ENCODE data around the gene NELL1. TPM values are rescaled to one million over a fixed set of nuclear protein-coding genes. Genes with fewer than 3 reads are reported as not detected.

NELL1 gene
- total and polyA plus RNA-seq, 12 donors: 0.11 to 0.39 (median 0.24) TPM; not detected in 9

GRCh38 chr11:21121991-21122390, 452.6 kb downstream of the NELL1 start:
- no peak for DNase-seq
- 91 to 97% (median 93%) methylated on average over 1 of the region's 1 CpG for WGBS, 4 donors
- no peaks in the 10 kb centered on the region for H3K27me3 ChIP-seq
- H3K36me3 ChIP-seq (replicated peaks in 1 of 2): no peaks in the 10 kb centered on the region
- H3K4me3 ChIP-seq: no peak overlapping the region
- no peaks in the 10 kb centered on the region for H3K9me3 ChIP-seq (replicated peaks in 1 of 3)
- intact Hi-C loops (cut with DNase I): no loop called here
- no peaks in the 10 kb centered on the region for H3K4me1 ChIP-seq (replicated peaks in 1 of 2)
- TF ChIP-seq POLR2A (IDR thresholded peaks at IDR 0.05) (no peak), CTCF (IDR thresholded peaks at IDR 0.05) (no peak)
- no peak overlapping the region for H3K27ac ChIP-seq

GRCh38 chr11:21122523-21122922, 453.1 kb downstream of the NELL1 start:
- intact Hi-C loops (cut with DNase I): no loop called here
- H3K9me3 ChIP-seq (replicated peaks in 1 of 3): no peaks in the 10 kb centered on the region
- H3K4me3 ChIP-seq: no peak overlapping the region
- no peaks in the 10 kb centered on the region for H3K4me1 ChIP-seq (replicated peaks in 1 of 2)
- no peaks in the 10 kb centered on the region for H3K27me3 ChIP-seq
- TF ChIP-seq POLR2A (IDR thresholded peaks at IDR 0.05) (no peak), CTCF (IDR thresholded peaks at IDR 0.05) (no peak)
- no peak overlapping the region for H3K27ac ChIP-seq
- WGBS, 4 donors: 75 to 94% (median 91%) methylated on average over 3 of the region's 3 CpGs
- no peak for DNase-seq
- H3K36me3 ChIP-seq (replicated peaks in 1 of 2): no peaks in the 10 kb centered on the region

- H3K4me1 ChIP-seq (replicated peaks in 1 of 2): no peaks in the 10 kb centered on the region
- H3K27me3 ChIP-seq: no peaks in the 10 kb centered on the region
- intact Hi-C loops (cut with DNase I): no loop called here
- no peak overlapping the region for H3K4me3 ChIP-seq
- DNase-seq: no peak
- TF ChIP-seq CTCF (IDR thresholded peaks at IDR 0.05) (no peak), POLR2A (IDR thresholded peaks at IDR 0.05) (no peak)
- no peaks in the 10 kb centered on the region for H3K9me3 ChIP-seq (replicated peaks in 1 of 3)
- H3K36me3 ChIP-seq (replicated peaks in 1 of 2): no peaks in the 10 kb centered on the region
- H3K27ac ChIP-seq: no peak overlapping the region
- 77 to 90% (median 86%) methylated on average over 3 to 11 of the region's 11 CpGs for WGBS, 4 donors
These were observed 462.8 kb downstream of the NELL1 start for GRCh38 chr11:21132146-21132720.

- 84 to 100% (median 88%) methylated on average over 1 to 2 of the region's 2 CpGs for WGBS, 4 donors
- intact Hi-C loops (cut with DNase I): no loop called here
- H3K36me3 ChIP-seq (replicated peaks in 1 of 2): no peaks in the 10 kb centered on the region
- DNase-seq: no peak
- H3K4me3 ChIP-seq: no peak overlapping the region
- TF ChIP-seq POLR2A (IDR thresholded peaks at IDR 0.05) (no peak), CTCF (IDR thresholded peaks at IDR 0.05) (no peak)
- H3K4me1 ChIP-seq (replicated peaks in 1 of 2): no peaks in the 10 kb centered on the region
- no peaks in the 10 kb centered on the region for H3K9me3 ChIP-seq (replicated peaks in 1 of 3)
- H3K27ac ChIP-seq: no peak overlapping the region
- no peaks in the 10 kb centered on the region for H3K27me3 ChIP-seq
These were observed 463.9 kb downstream of the NELL1 start for GRCh38 chr11:21133244-21133643.

Measured in adrenal gland (tissue), 12 donors.